HepG2 (cell line): ENCODE data around the gene PLCB1. TPM values are rescaled to one million over a fixed set of nuclear protein-coding genes. Genes with fewer than 3 reads are reported as not detected.

Source experiments
- ATAC-seq: fragments of 200-7000 bp; cut with Tn5 transposase; 3 replicates; pipeline ENCODE4 v1.9.1; 2020; ENCODE audit warnings: mild to moderate bottlenecking, moderate library complexity
- BruUV-seq: library from RNA; stranded (reverse); fragments of 400-500 nt; replicated peaks from 2 replicates; lab custom pipeline; 2021; lab: Mats Ljungman, UMichigan
- CTCF ChIA-PET: fragments of 300-600 bp; formaldehyde crosslinking; extraction: SDS; loops from one replicate; lab custom pipeline; 2021; ENCODE audit warnings: low total read pairs, inconsistent platforms, low intra/inter-chr PET ratio; lab: Yijun Ruan, JAX
- POLR2A ChIA-PET: fragments of 350-600 bp; sonication (Branson Sonifier 250); formaldehyde crosslinking; loops from one replicate; lab custom pipeline; 2020; ENCODE audit warnings: antibody characterized with exemption, inconsistent platforms; lab: Yijun Ruan, JAX
- DNase-seq: peaks from one replicate; pipeline ENCODE4 v3.0.0-alpha.2; 2015; ENCODE audit warnings: low spot score
- FAIRE-seq: peaks from 3 replicates; lab custom pipeline; 2011; peaks lifted over from hg19 to GRCh38; lab: Jason Lieb, UNC
- H2AFZ ChIP-seq: one replicate; pipeline ENCODE4 v1.6.1; 2011; ENCODE audit warnings: low read length, inconsistent platforms
- H3K27ac ChIP-seq: fragments of 300-600 bp; 3 replicates; pipeline ENCODE4 v1.8.0; 2011; ENCODE audit warnings: mixed run types, mild to moderate bottlenecking, mixed read lengths, low read length, inconsistent platforms; ENCODE audit not compliant: insufficient read depth; ENCODE audit errors: extremely low read length
- H3K27me3 ChIP-seq, 2 experiments: fragments of 200-600 bp in 1 of 2; 2 replicates in 1 of 2; 3 replicates in 1 of 2; pipeline versions ENCODE4 v1.6.0 to v1.8.0; 2011; ENCODE audit warnings: low read length in 2 of 2, mild to moderate bottlenecking in 2 of 2, moderate library complexity in 2 of 2, inconsistent platforms in 1 of 2; ENCODE audit not compliant: insufficient read depth in 2 of 2, control insufficient read depth in 1 of 2
- H3K36me3 ChIP-seq, 2 experiments: fragments of 200-600 bp in 1 of 2; replicated peaks in 1 of 2; 2 replicates in 1 of 2; 3 replicates in 1 of 2; pipeline versions ENCODE4 v1.5.1 to v1.8.0; 2011; ENCODE audit warnings: low read length in 2 of 2, inconsistent platforms in 1 of 2; ENCODE audit not compliant: insufficient read depth in 2 of 2, control insufficient read depth in 1 of 2
- H3K4me1 ChIP-seq: 2 replicates; pipeline ENCODE4 v1.5.1; 2012; ENCODE audit warnings: low read length, inconsistent platforms; ENCODE audit not compliant: insufficient read depth
- H3K4me2 ChIP-seq: 2 replicates; pipeline ENCODE4 v1.6.0; 2011; ENCODE audit warnings: low read depth, low read length, inconsistent platforms
- H3K4me3 ChIP-seq, 3 experiments: fragments of 200-600 bp in 1 of 3; sonication (generic), shearing (Covaris generic) in 1 of 3; replicated peaks in 1 of 3; 2 replicates each; pipeline ENCODE4 v1.5.1; 2011 to 2016; ENCODE audit warnings: low read length in 3 of 3, inconsistent platforms in 2 of 3, low read depth in 2 of 3, mild to moderate bottlenecking in 2 of 3, control low read depth in 1 of 3, mixed read lengths in 1 of 3; ENCODE audit not compliant: insufficient read depth in 1 of 3
- H3K79me2 ChIP-seq: one replicate; pipeline ENCODE4 v1.6.1; 2011; ENCODE audit warnings: low read length, inconsistent platforms; ENCODE audit not compliant: insufficient read depth
- H3K9ac ChIP-seq: 2 replicates; pipeline ENCODE4 v1.6.0; 2011; ENCODE audit warnings: mild to moderate bottlenecking, low read depth, low read length, inconsistent platforms; ENCODE audit not compliant: insufficient read depth
- H3K9me3 ChIP-seq: 2 replicates; pipeline ENCODE4 v1.5.1; 2012; ENCODE audit warnings: mild to moderate bottlenecking, low read length
- H4K20me1 ChIP-seq: 2 replicates; pipeline ENCODE4 v1.6.0; 2011; ENCODE audit warnings: inconsistent platforms, mild to moderate bottlenecking, low read length, moderate library complexity; ENCODE audit not compliant: insufficient read depth
- ATF7 ChIP-seq, 2 experiments: fragments of 450-650 bp in 1 of 2; sonication (generic) in 1 of 2; formaldehyde crosslinking in 1 of 2; IDR thresholded peaks; 2 replicates each; pipeline versions ENCODE4 v1.4.0 to v1.6.1; 2016 to 2020; ENCODE audit warnings: antibody characterized with exemption in 1 of 2, mild to moderate bottlenecking in 1 of 2, missing genetic modification reagents in 1 of 2
- MATR3 ChIP-seq: sonication (generic); formaldehyde crosslinking; IDR thresholded peaks from 2 replicates; pipeline ENCODE4 v1.4.0; 2020; ENCODE audit warnings: missing genetic modification reagents
- MBNL3 ChIP-seq: fragments of 250-450 bp; sonication (Bioruptor Pico); conservative IDR thresholded peaks from 2 replicates; pipeline ENCODE4 v1.8.0; 2022; ENCODE audit warnings: mild to moderate bottlenecking, inconsistent platforms
- NBN ChIP-seq: fragments of 450-650 bp; conservative IDR thresholded peaks from 2 replicates; pipeline ENCODE4 v1.6.1; 2017
- SRY ChIP-seq: sonication (generic); formaldehyde crosslinking; IDR thresholded peaks from 2 replicates; pipeline ENCODE4 v1.8.0; 2022; ENCODE audit warnings: mild to moderate bottlenecking, missing genetic modification reagents
- WGBS: methylation state at CpG from one replicate; pipeline ENCODE4 v1.1.6; 2017; ENCODE audit warnings: low lambda C conversion rate; 5-methylcytosine and 5-hydroxymethylcytosine counted together
- in situ Hi-C: cut with HindIII; loops from 2 replicates; pipeline ENCODE4 v1.10.0; 2017; ENCODE audit warnings: low pct_unique_long_range_greater_than_20kb; ENCODE audit not compliant: extremely low pct_ligation_motif_present
- intact Hi-C: fragments of 100-400 bp; cut with micrococcal nuclease; formaldehyde crosslinking; loops from one replicate; pipeline ENCODE4 v1.10.0; 2022; ENCODE audit not compliant: unreplicated experiment
- polyA plus RNA-seq, 8 experiments: library from polyadenylated mRNA; depleted of rRNA in 3 of 8; stranded (reverse) in 7 of 8; unstranded in 1 of 8; fragments of >200 nt; fragmentation: Illumina TruSeq in 4 of 8; extraction: Trizol in 4 of 8; gene quantifications; 2 replicates each; pipeline versions ENCODE4 v1.2.1 to v1.2.3, GENCODE V29; 2011 to 2016; ENCODE audit warnings: low read depth in 4 of 8, missing spikeins in 1 of 8, mixed read lengths in 1 of 8; ENCODE audit not compliant: insufficient read depth in 1 of 8
- total RNA-seq, 5 experiments: library from RNA; depleted of rRNA; stranded (reverse); fragments of >200 nt; fragmentation: Illumina TruSeq; extraction: Trizol; gene quantifications; 2 replicates each; pipeline ENCODE4 v1.2.3, GENCODE V29; 2016; ENCODE audit warnings: low read depth in 1 of 5
- TF ChIP-seq, protein P1 (sequence below): IDR thresholded peaks from 2 replicates; pipeline ENCODE4 v1.6.1; 2016; ENCODE audit warnings: low read depth, control low read depth
- TF ChIP-seq, protein P2 (sequence below): fragments of 450-650 bp; IDR thresholded peaks from 2 replicates; pipeline ENCODE4 v1.6.1; 2016

The PLCB1 gene
- total and polyA plus RNA-seq, 2 of the 13 experiments (the other 11 are each of a cell fraction or from before 2014, with no cell fraction given): 42.4 to 55.9 TPM

DNA sequence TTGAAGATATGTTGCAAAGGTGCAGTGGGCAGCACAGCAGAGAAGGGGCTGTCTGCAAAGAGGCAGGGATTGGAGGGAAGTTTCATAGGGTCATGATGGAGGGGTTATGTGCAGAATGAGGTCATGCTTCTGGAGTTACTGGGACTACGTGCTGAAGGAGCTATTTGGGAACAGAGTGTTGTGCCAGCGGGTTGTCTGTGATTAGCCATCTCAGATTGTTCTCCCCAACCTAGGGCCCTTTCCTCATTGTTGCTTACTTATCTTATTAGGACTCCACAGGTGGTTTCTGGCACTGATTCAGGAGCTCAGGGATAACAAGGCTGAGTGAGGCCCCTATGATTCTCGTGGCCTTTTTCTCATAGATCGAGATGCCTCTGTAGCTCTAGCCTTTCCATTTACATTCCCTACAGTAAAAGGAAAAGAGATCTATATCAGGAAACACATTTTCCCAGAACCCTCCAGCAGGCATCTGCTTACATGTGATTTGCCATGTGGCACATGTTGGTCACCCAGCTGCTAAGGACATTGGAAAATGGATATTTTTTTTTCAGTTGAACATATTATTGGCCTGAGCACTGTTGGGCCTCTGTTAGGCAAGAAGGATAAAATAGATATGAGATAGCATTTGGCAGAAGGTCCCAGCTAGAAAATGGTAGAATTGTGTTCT is 507.2 kb downstream of the PLCB1 start:
- no peak for DNase-seq
- no peak for TF ChIP-seq MBNL3 (CRISPR knock-in tag)
- TF ChIP-seq ATF7 (IDR thresholded peaks at IDR 0.05): peak; percentile 20; the same call in 1 of the 2 replicates
- TF ChIP-seq ATF7 (CRISPR knock-in tag; IDR thresholded peaks at IDR 0.05): no peak
- no peak for TF ChIP-seq SRY (CRISPR knock-in tag)
- no peak for TF ChIP-seq NBN
- TF ChIP-seq, protein P1, sequence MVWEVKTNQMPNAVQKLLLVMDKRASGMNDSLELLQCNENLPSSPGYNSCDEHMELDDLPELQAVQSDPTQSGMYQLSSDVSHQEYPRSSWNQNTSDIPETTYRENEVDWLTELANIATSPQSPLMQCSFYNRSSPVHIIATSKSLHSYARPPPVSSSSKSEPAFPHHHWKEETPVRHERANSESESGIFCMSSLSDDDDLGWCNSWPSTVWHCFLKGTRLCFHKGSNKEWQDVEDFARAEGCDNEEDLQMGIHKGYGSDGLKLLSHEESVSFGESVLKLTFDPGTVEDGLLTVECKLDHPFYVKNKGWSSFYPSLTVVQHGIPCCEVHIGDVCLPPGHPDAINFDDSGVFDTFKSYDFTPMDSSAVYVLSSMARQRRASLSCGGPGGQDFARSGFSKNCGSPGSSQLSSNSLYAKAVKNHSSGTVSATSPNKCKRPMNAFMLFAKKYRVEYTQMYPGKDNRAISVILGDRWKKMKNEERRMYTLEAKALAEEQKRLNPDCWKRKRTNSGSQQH (CRISPR knock-in tag): no peak
- TF ChIP-seq MATR3 (CRISPR knock-in tag): no peak
- TF ChIP-seq, protein P2, sequence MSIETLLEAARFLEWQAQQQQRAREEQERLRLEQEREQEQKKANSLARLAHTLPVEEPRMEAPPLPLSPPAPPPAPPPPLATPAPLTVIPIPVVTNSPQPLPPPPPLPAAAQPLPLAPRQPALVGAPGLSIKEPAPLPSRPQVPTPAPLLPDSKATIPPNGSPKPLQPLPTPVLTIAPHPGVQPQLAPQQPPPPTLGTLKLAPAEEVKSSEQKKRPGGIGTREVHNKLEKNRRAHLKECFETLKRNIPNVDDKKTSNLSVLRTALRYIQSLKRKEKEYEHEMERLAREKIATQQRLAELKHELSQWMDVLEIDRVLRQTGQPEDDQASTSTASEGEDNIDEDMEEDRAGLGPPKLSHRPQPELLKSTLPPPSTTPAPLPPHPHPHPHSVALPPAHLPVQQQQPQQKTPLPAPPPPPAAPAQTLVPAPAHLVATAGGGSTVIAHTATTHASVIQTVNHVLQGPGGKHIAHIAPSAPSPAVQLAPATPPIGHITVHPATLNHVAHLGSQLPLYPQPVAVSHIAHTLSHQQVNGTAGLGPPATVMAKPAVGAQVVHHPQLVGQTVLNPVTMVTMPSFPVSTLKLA: peak; percentile 53
- H3K4me2 ChIP-seq: no peak overlapping the region
- no peaks in the 10 kb centered on the region for H3K9me3 ChIP-seq
- no peak overlapping the region for H3K4me3 ChIP-seq
- POLR2A ChIA-PET: no interaction called here
- no peak overlapping the region for H3K9ac ChIP-seq
- ATAC-seq: no peak
- H3K27me3 ChIP-seq: no peaks in the 10 kb centered on the region
- BruUV-seq: no TSS peak
- WGBS: 99% methylated on average over 4 of the region's 4 CpGs
- in situ Hi-C loops (no loop called here), intact Hi-C loops (no loop called here)
- no peak overlapping the region for H2AFZ ChIP-seq
- H3K36me3 ChIP-seq: 0 out of 5 replicates have a peak, but pooled peaks cover 0 to 1% of the 10 kb centered on the region in 2 experiments
- H3K79me2 ChIP-seq: no peaks in the 10 kb centered on the region
- no peaks in the 10 kb centered on the region for H4K20me1 ChIP-seq
- H3K4me1 ChIP-seq: no peaks in the 10 kb centered on the region
- no peak overlapping the region for H3K27ac ChIP-seq
- CTCF ChIA-PET: no interaction called here
- FAIRE-seq: no peak
